Esophagus muscularis mucosa (tissue), 3 donors: ENCODE results near the gene CHKA.

Experiments
- CTCF ChIP-seq, 3 experiments: fragments of 200-600 bp in 2 of 3; fragments of 450-650 bp in 1 of 3; sonication (generic) in 2 of 3; IDR thresholded peaks; one replicate each; pipeline ENCODE4 v1.5.1; 2017 to 2019; ENCODE audit warnings: antibody characterized with exemption in 3 of 3, mild to moderate bottlenecking in 2 of 3, moderate library complexity in 1 of 3
- POLR2AphosphoS5 ChIP-seq, 2 donors: sonication (generic); formaldehyde crosslinking; IDR thresholded peaks; one replicate each; pipeline ENCODE4 v1.6.1; 2017; ENCODE audit warnings: antibody characterized with exemption in 2 of 2

GRCh38 chr11:68067991-68068390 lies 53.2 kb downstream of the CHKA start:
- TF ChIP-seq POLR2AphosphoS5 (IDR thresholded peaks at IDR 0.05): no peak
- TF ChIP-seq CTCF (IDR thresholded peaks at IDR 0.05): no peak
